ENCODE results near the gene RBM33.
A peak's percentile ranks its signal among the peaks of the same experiment; 100 is the strongest.
"Not testable (repeated sequence)": the region's sequence is repeated elsewhere in the genome, so short reads cannot be mapped to it uniquely, and the experiment has no call there.

The RBM33 gene

DNA sequence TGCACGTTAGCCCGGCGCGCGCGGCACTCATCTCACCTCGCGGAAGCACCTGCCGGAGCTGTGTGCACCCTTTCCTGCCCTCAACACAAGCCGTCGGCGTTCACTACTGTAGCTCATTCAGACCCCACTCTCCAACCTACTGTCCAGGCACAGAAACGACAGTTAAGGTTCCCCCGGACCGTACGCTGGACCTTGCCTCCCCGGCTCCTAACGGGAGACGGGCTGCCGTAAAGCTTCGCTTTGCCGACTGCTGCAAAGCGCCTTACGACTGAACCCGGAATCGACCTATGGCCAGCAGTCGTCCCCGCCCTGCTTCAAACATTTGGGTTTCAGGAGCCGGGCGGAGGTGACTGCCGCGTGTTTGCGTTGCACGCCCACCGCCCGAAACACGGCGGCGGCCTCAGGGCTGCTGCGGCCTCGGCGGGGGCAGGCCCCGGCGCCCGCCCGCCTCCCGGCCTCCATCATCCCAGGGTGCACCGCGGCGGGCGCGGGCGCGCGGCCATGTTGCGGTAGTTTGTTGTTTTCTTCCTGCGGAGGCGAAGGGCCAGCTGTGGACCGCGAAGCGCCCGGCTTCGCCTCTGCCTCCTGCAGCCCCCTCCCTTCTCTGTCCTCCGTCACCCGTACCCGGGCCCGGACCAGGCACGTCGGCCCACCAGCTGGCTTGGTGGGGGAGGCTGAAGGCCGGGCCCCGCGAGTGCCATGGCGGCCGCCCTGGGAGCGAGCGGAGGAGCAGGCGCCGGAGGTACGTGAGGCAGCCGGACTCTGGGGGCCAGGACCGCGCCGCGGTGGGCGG lies at the start of gene RBM33:
TSS of gene RBM33 (plus strand) at position 484 of the 793 bp plus-strand sequence. CDS start at position 700, 216 bp downstream.
- DNase-seq, result peak; percentile 77

- DNase-seq, result no peak
Observed at GRCh38 chr7:155594961-155595366, 49.5 kb upstream of the RBM33 start.

DNA sequence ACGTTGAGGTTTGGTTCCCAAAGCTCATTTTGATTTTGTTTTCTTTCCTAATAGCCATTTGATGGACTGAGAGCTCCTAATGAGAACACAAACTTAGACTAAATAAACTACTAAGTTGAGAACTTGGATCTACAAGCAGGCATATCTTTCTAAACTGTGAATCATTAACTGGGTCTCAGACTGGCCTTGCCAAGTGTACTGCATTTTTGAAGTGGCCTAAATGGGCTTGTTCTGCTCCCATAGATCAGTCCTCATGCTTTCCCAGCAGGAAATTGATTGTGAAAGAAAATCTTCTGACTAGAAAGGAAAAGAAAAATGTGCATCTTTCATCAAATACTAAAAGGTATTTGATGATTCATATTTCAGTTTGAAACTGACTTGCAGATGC lies 46.7 kb upstream of the RBM33 start:
- no peak for DNase-seq

DNA sequence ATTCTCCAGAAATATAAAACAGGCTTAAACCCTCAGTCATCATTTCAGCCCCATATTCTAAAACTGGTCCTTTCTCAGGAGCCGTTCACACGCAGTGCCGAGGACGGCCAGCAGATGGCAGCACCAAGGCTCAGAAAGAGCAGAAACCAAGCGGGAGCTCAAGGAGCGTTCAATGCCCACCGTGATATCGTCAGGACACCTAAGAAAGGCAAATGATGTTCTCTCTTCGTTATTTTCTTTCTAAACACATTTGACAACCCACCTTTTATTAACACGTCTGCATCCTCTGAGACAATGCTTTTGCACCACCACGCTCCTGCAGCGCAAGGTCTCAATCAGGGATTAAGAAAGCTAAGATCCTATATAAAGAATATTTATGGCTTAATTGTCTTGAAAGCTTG lies 45.7 kb upstream of the RBM33 start:
- peak; percentile 78 for DNase-seq

DNA sequence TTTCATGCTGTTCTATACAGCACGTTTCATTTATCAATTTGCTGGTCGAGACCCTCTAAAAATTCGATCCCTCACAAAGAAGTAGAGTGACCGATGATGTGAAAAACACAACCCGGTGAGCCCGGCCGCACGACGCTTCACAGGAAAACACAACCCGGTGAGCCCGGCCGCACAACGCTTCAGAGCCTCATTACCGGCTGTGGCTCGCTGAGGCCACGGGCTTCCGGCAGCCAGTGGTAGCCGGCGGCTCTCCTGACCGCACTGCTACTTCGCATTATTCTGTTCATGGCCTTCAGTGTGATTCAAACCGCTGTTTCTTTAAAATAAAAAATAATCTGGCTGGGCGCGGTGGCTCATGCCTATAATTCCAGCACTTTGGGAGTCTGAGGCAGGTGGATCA lies 42.3 kb upstream of the RBM33 start:
- DNase-seq, result no peak

GRCh38 chr7:155602750-155603149 lies 41.7 kb upstream of the RBM33 start:
- no peak for DNase-seq

- no peak for DNase-seq
Observed at GRCh38 chr7:155603205-155603857, 41.1 kb upstream of the RBM33 start.

- no peak for DNase-seq
Observed at GRCh38 chr7:155603858-155604503, 40.5 kb upstream of the RBM33 start.

DNA sequence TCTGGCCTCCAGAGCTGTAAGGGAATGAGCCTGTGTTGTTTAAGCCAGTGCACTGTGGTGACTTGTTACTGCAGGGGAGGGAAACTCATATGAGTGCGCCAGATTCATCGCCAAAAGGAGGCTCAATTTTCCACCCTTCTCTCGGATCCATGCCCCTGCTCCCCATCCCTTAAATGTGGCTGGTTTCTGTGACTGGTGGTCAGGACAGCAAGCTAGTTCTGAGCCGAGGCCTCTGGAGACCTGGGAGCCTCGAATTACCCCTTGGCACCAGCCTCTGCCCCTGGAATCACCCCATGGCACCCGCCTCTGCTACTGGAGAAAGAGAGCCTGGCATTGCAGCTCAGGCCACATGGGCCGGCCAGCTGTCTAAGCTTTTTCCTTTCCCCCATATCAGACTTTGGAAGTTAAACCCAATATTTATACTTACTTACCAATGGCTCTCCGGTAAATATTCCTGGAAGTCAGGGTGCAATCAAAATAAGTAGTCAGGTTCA lies 39.9 kb upstream of the RBM33 start:
- DNase-seq, result no peak

- DNase-seq, result no peak
Observed at GRCh38 chr7:155609185-155609584, 35.3 kb upstream of the RBM33 start.

- peak; percentile 60 for DNase-seq
Observed at GRCh38 chr7:155610633-155611193, 33.7 kb upstream of the RBM33 start.

DNA sequence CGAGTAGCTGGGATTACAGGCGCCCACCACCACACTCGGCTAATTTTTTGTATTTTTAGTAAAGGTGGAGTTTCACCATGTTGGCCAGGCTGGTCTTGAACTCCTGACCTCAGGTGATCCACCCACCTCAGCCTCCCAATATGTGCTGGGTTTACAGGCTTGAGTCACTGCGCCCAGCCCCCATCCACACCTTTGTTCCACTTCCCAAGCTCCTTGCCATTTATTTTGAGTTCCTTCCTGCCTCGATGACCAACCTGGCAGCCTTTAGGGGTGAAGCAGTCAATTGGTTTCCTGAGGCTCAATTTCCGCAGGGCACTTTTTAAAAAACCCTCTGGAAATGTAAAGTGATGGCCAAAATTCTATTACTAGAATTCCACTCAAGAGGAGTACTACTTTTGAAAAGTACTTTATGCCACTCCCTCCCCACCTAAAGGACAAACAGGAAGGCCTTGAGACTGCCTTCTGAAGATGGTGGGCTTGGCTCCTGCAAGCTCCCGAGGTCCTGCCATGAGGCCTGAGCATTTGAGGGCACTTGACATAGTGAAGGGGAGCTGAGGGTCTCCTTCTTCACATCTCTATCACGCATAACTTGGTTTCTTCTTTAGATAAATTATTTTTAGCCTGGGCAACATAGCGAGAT lies 32.5 kb upstream of the RBM33 start:
- DNase-seq, result no peak

GRCh38 chr7:155612658-155613057 lies 31.8 kb upstream of the RBM33 start:
- no peak for DNase-seq

DNA sequence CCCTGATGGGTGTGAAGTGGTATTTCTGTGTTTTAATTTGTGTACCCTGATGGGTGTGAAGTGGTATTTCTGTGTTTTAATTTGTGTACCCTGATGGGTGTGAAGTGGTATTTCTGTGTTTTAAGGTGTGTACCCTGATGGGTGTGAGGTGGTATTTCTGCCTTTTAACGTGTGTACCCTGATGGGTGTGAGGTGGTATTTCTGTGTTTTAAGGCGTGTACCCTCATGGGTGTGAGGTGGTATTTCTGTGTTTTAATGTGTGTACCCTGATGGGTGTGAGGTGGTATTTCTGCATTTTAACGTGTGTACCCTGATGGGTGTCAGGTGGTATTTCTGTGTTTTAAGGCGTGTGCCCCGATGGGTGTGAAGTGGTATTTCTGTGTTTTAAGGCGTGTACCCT lies 29.4 kb upstream of the RBM33 start:
- not testable (repeated sequence) for DNase-seq

- no peak for DNase-seq
Observed at GRCh38 chr7:155618708-155619633, 25.5 kb upstream of the RBM33 start.

- DNase-seq, result no peak
Observed at GRCh38 chr7:155619634-155620271, 24.7 kb upstream of the RBM33 start.

GRCh38 chr7:155620497-155620896 lies 24.0 kb upstream of the RBM33 start:
- no peak for DNase-seq

DNA sequence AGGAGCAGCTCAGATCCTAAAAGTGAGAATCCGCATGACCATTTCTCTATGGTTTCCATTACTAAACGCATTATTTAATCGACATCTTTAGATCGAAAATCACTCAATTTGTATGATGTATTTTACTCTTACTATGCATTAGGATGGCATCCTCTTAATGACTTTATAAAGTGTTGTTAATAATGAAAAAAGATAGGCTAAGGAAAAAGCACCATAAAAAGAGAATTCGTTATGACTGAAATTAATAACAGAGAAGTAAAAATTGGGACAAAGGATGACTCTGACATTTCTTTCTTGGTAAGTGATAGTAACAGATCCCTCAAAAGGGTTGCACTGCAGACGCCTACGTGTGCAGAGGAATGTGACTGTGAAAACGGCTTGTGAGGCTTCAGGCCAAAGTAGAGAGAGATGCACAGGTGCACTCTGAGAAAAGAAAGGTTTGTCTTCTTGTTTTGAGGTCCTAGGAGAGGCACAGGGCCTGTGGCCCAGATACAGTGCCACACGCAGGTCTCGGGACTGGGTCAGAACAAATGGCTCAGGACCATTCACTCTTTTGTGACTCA lies 23.0 kb upstream of the RBM33 start:
- no peak for DNase-seq

DNA sequence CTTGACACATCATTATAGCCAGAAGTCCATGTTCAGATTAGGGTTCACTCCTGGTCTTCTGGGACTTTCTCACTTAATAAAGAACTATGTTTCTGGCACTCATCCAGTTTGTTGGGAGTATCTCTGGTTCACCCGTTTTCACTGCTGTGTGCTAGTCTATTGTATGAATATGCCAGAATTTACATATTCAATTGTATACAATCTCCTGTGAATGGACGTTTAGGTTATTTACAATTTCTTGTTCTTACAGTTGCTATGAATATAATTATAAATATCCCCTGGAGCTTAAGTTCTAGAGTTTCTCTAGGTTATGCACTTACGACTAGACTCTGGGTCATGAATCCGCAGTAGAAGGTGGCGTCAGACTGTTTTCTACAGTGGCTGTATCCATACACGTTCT lies 20.0 kb upstream of the RBM33 start:
- DNase-seq, result no peak

DNA sequence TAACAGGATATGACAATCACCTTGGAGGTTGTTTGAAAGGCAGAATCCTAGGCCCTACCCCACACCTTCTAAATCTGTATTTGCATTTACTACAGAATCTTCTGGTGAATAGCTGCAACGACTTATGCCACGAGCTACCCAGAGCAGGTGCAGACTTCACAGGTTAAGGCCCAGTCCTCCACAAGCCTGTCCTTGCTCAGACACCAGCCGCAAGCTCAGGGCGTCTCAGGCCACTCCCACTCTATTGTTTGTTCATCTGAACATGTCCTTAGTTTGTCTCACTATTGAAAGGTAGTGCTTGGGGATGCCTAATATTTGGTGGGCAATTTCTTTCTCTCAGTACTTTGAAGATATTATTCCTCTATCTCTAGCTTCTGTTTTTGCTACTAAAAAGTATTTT lies 18.9 kb upstream of the RBM33 start:
- DNase-seq, result no peak

- DNase-seq, result no peak
Observed at GRCh38 chr7:155629171-155629570, 15.3 kb upstream of the RBM33 start.
